ENCODE data around the gene SLC46A2. TPM values are rescaled to one million over a fixed set of nuclear protein-coding genes. Genes with fewer than 3 reads are reported as not detected.

SLC46A2 gene
- total RNA-seq, 4 donors from 2014 or later, result 0.17 to 0.42 (median 0.26) TPM; not detected in 1

DNA sequence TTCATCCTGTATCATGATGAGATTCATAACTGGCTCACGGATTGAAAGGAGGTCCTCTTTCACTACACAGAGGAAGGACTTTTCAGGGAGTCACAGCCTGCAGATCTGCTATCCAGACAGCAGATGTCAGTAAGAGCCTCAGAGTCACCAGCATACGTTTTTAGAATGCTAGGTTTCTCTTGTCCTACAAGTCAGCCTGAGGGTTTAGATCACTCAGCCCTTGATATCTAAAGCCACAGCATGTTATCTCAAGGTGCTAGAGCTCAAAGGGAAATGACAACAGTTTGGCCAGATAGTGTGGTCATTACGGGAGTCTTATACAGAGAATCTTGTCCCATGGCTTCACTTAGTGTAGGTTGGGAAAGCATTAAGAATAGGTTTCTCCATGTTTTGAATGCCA, 30.9 kb upstream of the SLC46A2 start:
- Histone ChIP-seq H3K27me3 (no peaks in the 10 kb centered on the region), H3K27ac (replicated peaks in 1 of 4) (no peak overlapping the region), H3K4me1 (no peaks in the 10 kb centered on the region), H3K9me3 (no peaks in the 10 kb centered on the region), H3K4me3 (no peak overlapping the region), H3K36me3 (no peaks in the 10 kb centered on the region)
- no peak for DNase-seq (ENCODE audit: extremely low spot score)
- intact Hi-C loops (cut with DNase I), result no loop called here
- TF ChIP-seq EP300 (IDR thresholded peaks at IDR 0.05) (no peak), POLR2AphosphoS5 (IDR thresholded peaks at IDR 0.05) (no peak), POLR2A (IDR thresholded peaks at IDR 0.05; ENCODE audit: low read depth) (no peak)
- TF ChIP-seq, protein P1, sequence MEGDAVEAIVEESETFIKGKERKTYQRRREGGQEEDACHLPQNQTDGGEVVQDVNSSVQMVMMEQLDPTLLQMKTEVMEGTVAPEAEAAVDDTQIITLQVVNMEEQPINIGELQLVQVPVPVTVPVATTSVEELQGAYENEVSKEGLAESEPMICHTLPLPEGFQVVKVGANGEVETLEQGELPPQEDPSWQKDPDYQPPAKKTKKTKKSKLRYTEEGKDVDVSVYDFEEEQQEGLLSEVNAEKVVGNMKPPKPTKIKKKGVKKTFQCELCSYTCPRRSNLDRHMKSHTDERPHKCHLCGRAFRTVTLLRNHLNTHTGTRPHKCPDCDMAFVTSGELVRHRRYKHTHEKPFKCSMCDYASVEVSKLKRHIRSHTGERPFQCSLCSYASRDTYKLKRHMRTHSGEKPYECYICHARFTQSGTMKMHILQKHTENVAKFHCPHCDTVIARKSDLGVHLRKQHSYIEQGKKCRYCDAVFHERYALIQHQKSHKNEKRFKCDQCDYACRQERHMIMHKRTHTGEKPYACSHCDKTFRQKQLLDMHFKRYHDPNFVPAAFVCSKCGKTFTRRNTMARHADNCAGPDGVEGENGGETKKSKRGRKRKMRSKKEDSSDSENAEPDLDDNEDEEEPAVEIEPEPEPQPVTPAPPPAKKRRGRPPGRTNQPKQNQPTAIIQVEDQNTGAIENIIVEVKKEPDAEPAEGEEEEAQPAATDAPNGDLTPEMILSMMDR (IDR thresholded peaks at IDR 0.05), result peak in 1 of 3 experiments; percentile 27
- 36% methylated on average over 3 of the region's 3 CpGs for WGBS

DNA sequence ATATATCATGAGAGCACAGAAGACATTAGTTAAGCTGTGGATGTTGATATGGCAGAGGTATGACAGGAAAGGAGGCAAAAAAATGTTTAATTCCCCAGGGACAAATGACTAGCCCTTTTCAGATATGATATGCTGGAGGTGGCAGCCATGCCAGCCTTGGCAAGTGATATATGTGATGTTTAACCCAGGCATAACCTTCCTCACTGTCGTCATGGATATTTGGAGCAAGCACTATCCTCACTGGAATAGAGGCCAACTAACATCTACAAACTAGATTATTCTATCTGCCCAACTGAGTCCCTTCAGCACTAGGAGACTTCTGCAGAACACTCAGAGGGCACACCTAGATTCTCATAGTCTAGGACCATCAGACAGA, 27.3 kb upstream of the SLC46A2 start:
- 36% methylated on average over 1 of the region's 1 CpG for WGBS
- intact Hi-C loops (cut with DNase I), result no loop called here
- no peak for DNase-seq (ENCODE audit: extremely low spot score)
- no peaks in the 10 kb centered on the region for H3K27me3 ChIP-seq
- H3K4me1 ChIP-seq, result no peaks in the 10 kb centered on the region
- H3K9me3 ChIP-seq, result no peaks in the 10 kb centered on the region
- TF ChIP-seq, protein P1 (IDR thresholded peaks at IDR 0.05), result no peak
- TF ChIP-seq POLR2AphosphoS5 (IDR thresholded peaks at IDR 0.05) (no peak), EP300 (IDR thresholded peaks at IDR 0.05) (no peak), POLR2A (IDR thresholded peaks at IDR 0.05; ENCODE audit: low read depth) (no peak)
- no peaks in the 10 kb centered on the region for H3K36me3 ChIP-seq
- H3K4me3 ChIP-seq, result no peak overlapping the region
- H3K27ac ChIP-seq (replicated peaks in 1 of 4), result no peak overlapping the region

DNA sequence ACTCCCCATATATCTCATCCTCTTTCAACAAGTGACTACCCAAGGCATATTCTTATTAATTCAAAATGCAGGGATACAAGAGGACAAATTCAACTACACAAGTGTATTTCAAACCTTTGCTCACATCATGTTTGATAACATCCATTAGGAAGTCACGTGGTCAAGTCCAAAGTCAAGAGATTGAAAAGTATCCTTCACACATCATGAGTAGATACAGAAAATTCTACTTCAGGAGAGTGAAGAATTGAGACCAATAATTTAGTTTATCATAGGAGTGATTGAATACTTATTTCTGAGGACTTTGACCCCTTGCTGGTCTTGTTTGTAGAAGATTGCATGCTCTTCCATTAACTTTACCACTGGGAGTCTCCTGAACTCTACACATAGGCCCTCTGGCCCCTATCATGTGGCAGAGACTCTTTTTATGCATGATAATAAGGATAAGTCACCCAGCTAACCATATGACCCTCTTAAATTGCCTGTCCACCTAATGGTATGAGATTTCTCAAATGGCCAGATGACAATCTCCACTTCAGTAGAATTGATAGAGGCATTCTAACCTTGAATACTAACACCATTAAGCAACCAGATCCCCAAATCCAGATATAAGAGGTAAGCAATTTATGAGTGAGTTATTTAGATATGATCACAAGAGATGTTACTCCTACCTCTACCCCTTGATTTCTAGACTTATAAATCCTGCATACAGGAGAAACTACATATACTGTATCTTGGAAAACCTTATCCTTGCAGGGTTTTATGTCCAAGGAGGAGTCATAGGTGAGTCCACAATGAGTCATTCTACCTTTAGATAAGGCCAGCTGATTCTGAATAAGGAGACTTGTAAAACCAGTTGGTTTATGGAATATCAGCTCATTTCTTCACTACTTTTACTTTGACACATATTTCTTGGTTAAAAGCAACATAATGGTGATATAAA, 26.6 kb upstream of the SLC46A2 start:
- no peaks in the 10 kb centered on the region for H3K36me3 ChIP-seq
- WGBS, result 32% methylated on average over 1 of the region's 1 CpG
- TF ChIP-seq, protein P1 (IDR thresholded peaks at IDR 0.05), result no peak
- no peak for TF ChIP-seq POLR2AphosphoS5 (IDR thresholded peaks at IDR 0.05)
- no peak for TF ChIP-seq EP300 (IDR thresholded peaks at IDR 0.05)
- TF ChIP-seq POLR2A (IDR thresholded peaks at IDR 0.05; ENCODE audit: low read depth), result no peak
- DNase-seq (ENCODE audit: extremely low spot score), result no peak
- H3K27me3 ChIP-seq, result no peaks in the 10 kb centered on the region
- no peak overlapping the region for H3K27ac ChIP-seq (replicated peaks in 1 of 4)
- intact Hi-C loops (cut with DNase I), result no loop called here
- H3K4me3 ChIP-seq, result no peak overlapping the region
- no peaks in the 10 kb centered on the region for H3K4me1 ChIP-seq
- H3K9me3 ChIP-seq, result peaks cover 0 to 3% (median 0%) of the 10 kb centered on the region in 4 donors

DNA sequence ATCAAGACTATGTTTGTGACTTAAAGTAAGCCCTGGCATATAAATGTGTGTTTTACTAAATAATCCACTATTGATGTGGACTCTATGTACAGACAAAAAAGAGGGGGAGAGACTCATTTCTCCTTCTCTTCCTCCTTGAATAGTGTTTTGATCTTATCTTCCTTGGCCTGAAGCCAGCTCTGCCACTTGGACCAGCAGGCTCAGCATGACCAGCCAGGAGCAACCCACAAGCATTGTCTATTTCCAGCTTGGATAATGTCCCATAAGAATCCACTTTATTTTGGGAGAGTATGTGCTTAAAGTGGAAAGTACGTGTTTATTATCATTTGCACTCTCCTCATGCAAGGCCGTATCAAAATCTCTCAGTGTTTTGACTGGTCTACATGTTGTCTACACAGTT, 23.8 kb upstream of the SLC46A2 start:
- intact Hi-C loops (cut with DNase I), result no loop called here
- 58% methylated on average over 2 of the region's 2 CpGs for WGBS
- TF ChIP-seq, protein P1 (IDR thresholded peaks at IDR 0.05), result no peak
- no peak for TF ChIP-seq EP300 (IDR thresholded peaks at IDR 0.05)
- TF ChIP-seq POLR2AphosphoS5 (IDR thresholded peaks at IDR 0.05), result no peak
- no peak for TF ChIP-seq POLR2A (IDR thresholded peaks at IDR 0.05; ENCODE audit: low read depth)
- H3K36me3 ChIP-seq, result no peaks in the 10 kb centered on the region
- H3K4me3 ChIP-seq, result no peak overlapping the region
- peaks cover 0 to 6% (median 0%) of the 10 kb centered on the region in 4 donors for H3K9me3 ChIP-seq
- DNase-seq (ENCODE audit: extremely low spot score), result no peak
- no peaks in the 10 kb centered on the region for H3K4me1 ChIP-seq
- no peak overlapping the region for H3K27ac ChIP-seq (replicated peaks in 1 of 4)
- no peaks in the 10 kb centered on the region for H3K27me3 ChIP-seq
